ENCODE measurements around the gene TBK1. TPM values are rescaled to one million over a fixed set of nuclear protein-coding genes. Genes with fewer than 3 reads are reported as not detected.

TBK1 gene
- total RNA-seq, 1 donor from 2014 or later = 29.0 TPM

DNA sequence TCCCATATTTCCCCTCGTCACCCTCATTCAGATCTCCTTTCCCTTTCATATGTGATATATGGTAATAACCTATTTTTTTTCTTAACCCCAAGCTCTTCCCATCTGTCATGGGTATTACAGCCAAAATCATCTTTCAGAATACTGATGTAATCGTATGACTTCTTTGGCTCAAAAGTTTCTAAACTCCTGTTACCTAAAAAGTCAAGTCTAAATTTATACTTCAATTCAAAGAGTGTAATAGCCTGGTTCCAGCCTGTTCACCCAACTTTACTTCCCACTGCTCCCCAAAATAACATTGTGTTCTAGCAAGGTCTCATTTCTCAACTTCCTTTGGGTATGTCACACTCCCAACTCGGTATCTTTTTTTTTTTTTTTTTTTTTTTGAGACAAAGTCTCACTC lies 48.5 kb downstream of the TBK1 start:
- Histone ChIP-seq H3K9me3 (no peaks in the 10 kb centered on the region), H3K4me3 (no peak overlapping the region), H3K36me3 (peaks cover 0 to 48% of the 10 kb centered on the region in 2 donors), H3K27me3 (no peaks in the 10 kb centered on the region), H3K4me1 (no peaks in the 10 kb centered on the region), H3K27ac (no peak overlapping the region)
- intact Hi-C loops (cut with DNase I) = no loop called here
- TF ChIP-seq, protein P1, sequence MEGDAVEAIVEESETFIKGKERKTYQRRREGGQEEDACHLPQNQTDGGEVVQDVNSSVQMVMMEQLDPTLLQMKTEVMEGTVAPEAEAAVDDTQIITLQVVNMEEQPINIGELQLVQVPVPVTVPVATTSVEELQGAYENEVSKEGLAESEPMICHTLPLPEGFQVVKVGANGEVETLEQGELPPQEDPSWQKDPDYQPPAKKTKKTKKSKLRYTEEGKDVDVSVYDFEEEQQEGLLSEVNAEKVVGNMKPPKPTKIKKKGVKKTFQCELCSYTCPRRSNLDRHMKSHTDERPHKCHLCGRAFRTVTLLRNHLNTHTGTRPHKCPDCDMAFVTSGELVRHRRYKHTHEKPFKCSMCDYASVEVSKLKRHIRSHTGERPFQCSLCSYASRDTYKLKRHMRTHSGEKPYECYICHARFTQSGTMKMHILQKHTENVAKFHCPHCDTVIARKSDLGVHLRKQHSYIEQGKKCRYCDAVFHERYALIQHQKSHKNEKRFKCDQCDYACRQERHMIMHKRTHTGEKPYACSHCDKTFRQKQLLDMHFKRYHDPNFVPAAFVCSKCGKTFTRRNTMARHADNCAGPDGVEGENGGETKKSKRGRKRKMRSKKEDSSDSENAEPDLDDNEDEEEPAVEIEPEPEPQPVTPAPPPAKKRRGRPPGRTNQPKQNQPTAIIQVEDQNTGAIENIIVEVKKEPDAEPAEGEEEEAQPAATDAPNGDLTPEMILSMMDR (IDR thresholded peaks at IDR 0.05) = no peak
- no peak for TF ChIP-seq POLR2A (IDR thresholded peaks at IDR 0.05)
- TF ChIP-seq POLR2AphosphoS5 (IDR thresholded peaks at IDR 0.05; ENCODE audit: insufficient read depth in 1 of 2, low read depth in 1 of 2) = no peak
- DNase-seq (ENCODE audit: extremely low spot score in 2 of 2) = no peak

DNA sequence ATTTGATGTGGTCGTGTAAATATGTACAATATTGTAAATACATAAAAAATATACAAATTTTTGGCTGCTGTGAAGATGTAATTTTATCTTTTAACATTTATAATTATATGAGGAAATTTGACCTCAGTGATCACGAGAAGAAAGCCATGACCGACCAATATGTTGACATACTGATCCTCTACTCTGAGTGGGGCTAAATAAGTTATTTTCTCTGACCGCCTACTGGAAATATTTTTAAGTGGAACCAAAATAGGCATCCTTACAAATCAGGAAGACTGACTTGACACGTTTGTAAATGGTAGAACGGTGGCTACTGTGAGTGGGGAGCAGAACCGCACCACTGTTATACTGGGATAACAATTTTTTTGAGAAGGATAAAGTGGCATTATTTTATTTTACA lies 49.6 kb downstream of the TBK1 start:
- Histone ChIP-seq H3K4me3 (no peak overlapping the region), H3K27me3 (no peaks in the 10 kb centered on the region), H3K4me1 (no peaks in the 10 kb centered on the region), H3K36me3 (peaks cover 0 to 37% of the 10 kb centered on the region in 2 donors), H3K9me3 (no peaks in the 10 kb centered on the region), H3K27ac (no peak overlapping the region)
- no peak for TF ChIP-seq POLR2AphosphoS5 (IDR thresholded peaks at IDR 0.05; ENCODE audit: insufficient read depth in 1 of 2, low read depth in 1 of 2)
- TF ChIP-seq, protein P1 (IDR thresholded peaks at IDR 0.05) = no peak
- TF ChIP-seq POLR2A (IDR thresholded peaks at IDR 0.05) = no peak
- intact Hi-C loops (cut with DNase I) = no loop called here
- no peak for DNase-seq (ENCODE audit: extremely low spot score in 2 of 2)

DNA sequence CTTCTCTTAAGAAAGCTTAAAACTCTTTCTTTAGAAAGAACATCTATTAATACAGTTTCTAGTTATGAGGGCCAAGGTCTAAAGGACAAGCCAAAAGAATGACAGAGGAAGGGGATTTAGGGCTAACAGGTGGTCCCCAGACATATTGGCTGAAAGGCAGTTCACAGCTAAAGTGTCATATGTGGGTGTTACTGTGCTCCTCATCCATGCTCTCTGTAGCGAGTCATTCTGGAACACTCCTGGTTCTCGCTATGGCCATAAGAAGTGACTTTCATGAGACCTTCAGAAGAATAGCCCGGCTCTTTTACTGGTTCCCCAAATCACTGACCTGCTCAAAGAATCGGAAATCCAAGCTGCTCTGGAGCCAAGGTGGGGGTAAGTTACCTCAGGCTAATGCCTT lies 55.0 kb downstream of the TBK1 start:
- Histone ChIP-seq H3K36me3 (no peaks in the 10 kb centered on the region), H3K4me1 (no peaks in the 10 kb centered on the region), H3K27ac (no peak overlapping the region), H3K4me3 (no peak overlapping the region), H3K9me3 (no peaks in the 10 kb centered on the region), H3K27me3 (no peaks in the 10 kb centered on the region)
- DNase-seq (ENCODE audit: extremely low spot score in 2 of 2) = no peak
- intact Hi-C loops (cut with DNase I) = no loop called here
- TF ChIP-seq POLR2AphosphoS5 (IDR thresholded peaks at IDR 0.05; ENCODE audit: insufficient read depth in 1 of 2, low read depth in 1 of 2) (no peak), POLR2A (IDR thresholded peaks at IDR 0.05) (no peak)
- TF ChIP-seq, protein P1 (IDR thresholded peaks at IDR 0.05) = no peak

DNA sequence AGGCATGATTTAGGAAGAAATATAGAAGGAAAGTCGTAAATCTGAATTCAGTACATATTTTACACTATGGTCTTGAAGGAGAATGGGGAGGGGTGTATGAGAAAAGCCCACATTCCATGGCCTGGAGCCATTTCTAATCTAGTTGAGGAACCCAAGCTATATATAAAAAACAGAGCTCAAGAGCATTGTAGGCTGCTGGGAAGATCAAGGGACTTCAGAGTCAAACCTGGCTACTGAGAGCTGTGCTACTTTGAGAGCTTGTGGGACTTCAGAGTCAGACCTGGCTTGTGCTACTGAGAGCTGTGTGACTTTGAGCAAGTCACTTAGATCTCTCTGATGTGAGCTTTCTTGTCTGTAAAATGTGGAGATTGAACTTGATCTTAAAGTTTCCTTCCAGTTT lies 58.7 kb downstream of the TBK1 start:
- Histone ChIP-seq H3K27ac (no peak overlapping the region), H3K36me3 (no peaks in the 10 kb centered on the region), H3K4me1 (no peaks in the 10 kb centered on the region), H3K4me3 (no peak overlapping the region), H3K9me3 (no peaks in the 10 kb centered on the region), H3K27me3 (no peaks in the 10 kb centered on the region)
- TF ChIP-seq POLR2A (IDR thresholded peaks at IDR 0.05) (no peak), POLR2AphosphoS5 (IDR thresholded peaks at IDR 0.05; ENCODE audit: insufficient read depth in 1 of 2, low read depth in 1 of 2) (no peak)
- TF ChIP-seq, protein P1 (IDR thresholded peaks at IDR 0.05) = no peak
- intact Hi-C loops (cut with DNase I) = no loop called here
- no peak for DNase-seq (ENCODE audit: extremely low spot score in 2 of 2)

DNA sequence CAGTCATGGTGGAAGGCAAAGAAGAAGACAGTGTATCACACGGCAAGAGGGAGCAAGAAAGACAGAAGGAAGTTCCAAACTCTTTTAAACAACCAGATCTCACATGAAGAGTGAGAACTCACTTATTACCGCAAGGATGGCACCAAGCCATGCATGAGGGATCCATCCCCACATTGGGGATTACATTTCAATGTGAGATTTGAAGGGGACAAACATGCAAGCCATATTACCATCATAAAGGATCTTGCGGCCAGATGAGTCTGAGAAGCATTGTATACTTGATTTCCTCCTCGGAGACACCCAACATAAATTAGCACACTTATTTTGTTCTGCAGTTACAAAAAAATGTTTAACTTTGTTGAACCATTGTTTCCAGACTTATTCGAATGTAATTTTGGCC lies 66.5 kb downstream of the TBK1 start:
- Histone ChIP-seq H3K27ac (no peak overlapping the region), H3K9me3 (no peaks in the 10 kb centered on the region), H3K4me1 (no peaks in the 10 kb centered on the region), H3K36me3 (no peaks in the 10 kb centered on the region), H3K4me3 (no peak overlapping the region), H3K27me3 (no peaks in the 10 kb centered on the region)
- intact Hi-C loops (cut with DNase I) = no loop called here
- DNase-seq (ENCODE audit: extremely low spot score in 2 of 2) = no peak
- no peak for TF ChIP-seq POLR2AphosphoS5 (IDR thresholded peaks at IDR 0.05; ENCODE audit: insufficient read depth in 1 of 2, low read depth in 1 of 2)
- TF ChIP-seq, protein P1 (IDR thresholded peaks at IDR 0.05) = no peak
- TF ChIP-seq POLR2A (IDR thresholded peaks at IDR 0.05) = no peak
